Body of pancreas (tissue), 4 donors: ENCODE results near the gene DMXL1. TPM values are rescaled to one million over a fixed set of nuclear protein-coding genes. Genes with fewer than 3 reads are reported as not detected.
"Not testable (repeated sequence)": the region's sequence is repeated elsewhere in the genome, so short reads cannot be mapped to it uniquely, and the experiment has no call there.

ENCODE experiments used
- ATAC-seq: fragments of 150-250 bp; one replicate; pipeline ENCODE4 v1.9.1; 2016
- DNase-seq, 4 donors: peaks; one replicate each; pipeline ENCODE4 v3.0.0-alpha.2; 2019
- H3K27ac ChIP-seq, 4 donors: fragments of 200-600 bp; sonication (generic); 1 replicate in 3 of 4; 2 replicates in 1 of 4; pipeline versions ENCODE4 v1.5.1 to v1.6.1; 2016 to 2019; ENCODE audit warnings: mild to moderate bottlenecking in 1 of 4, mixed read lengths in 1 of 4, moderate library complexity in 1 of 4
- H3K27me3 ChIP-seq, 2 donors: fragments of 200-600 bp; sonication (generic); one replicate each; pipeline ENCODE4 v1.6.0; 2016; ENCODE audit warnings: mild to moderate bottlenecking in 1 of 2
- H3K36me3 ChIP-seq, 2 donors: fragments of 200-600 bp; sonication (generic); replicated peaks in 1 of 2; 2 replicates each; pipeline ENCODE4 v1.5.1; 2016; ENCODE audit warnings: low read depth in 2 of 2; ENCODE audit not compliant: insufficient read depth in 1 of 2
- H3K4me1 ChIP-seq: fragments of 200-600 bp; sonication (generic); one replicate; pipeline ENCODE4 v1.6.0; 2016
- H3K4me3 ChIP-seq, 2 donors: fragments of 200-600 bp; sonication (generic); 1 replicate in 1 of 2; 2 replicates in 1 of 2; pipeline ENCODE4 v1.5.1; 2016 to 2019
- H3K9me3 ChIP-seq, 3 donors: fragments of 200-600 bp; sonication (generic); 1 replicate in 2 of 3; 2 replicates in 1 of 3; pipeline ENCODE4 v1.5.1; 2016
- CTCF ChIP-seq, 7 experiments: fragments of 450-650 bp in 4 of 7; fragments of 200-600 bp in 3 of 7; sonication (generic) in 3 of 7; IDR thresholded peaks; one replicate each; pipeline ENCODE4 v1.5.1; 2016 to 2019; ENCODE audit warnings: antibody characterized with exemption in 7 of 7
- POLR2A ChIP-seq, 3 donors: fragments of 450-650 bp; IDR thresholded peaks; one replicate each; pipeline ENCODE4 v1.6.1; 2016; ENCODE audit warnings: antibody characterized with exemption in 3 of 3, mild to moderate bottlenecking in 2 of 3
- WGBS, 2 donors: methylation state at CpG; one replicate each; pipeline ENCODE4 v1.1.5; 2017; 5-methylcytosine and 5-hydroxymethylcytosine counted together
- intact Hi-C: fragments of 100-400 bp; cut with DNase I; formaldehyde crosslinking; loops from one replicate; pipeline ENCODE4 v1.15.1; 2023
- total RNA-seq, 2 donors: library from RNA; depleted of rRNA; stranded (reverse); fragments of >200 nt; gene quantifications; one replicate each; pipeline ENCODE4 v1.1.0, GENCODE V29; 2016

DMXL1 gene
- total RNA-seq, 2 donors from 2014 or later, result 40.0 to 64.9 TPM

- TF ChIP-seq CTCF (IDR thresholded peaks at IDR 0.05) (no peak), POLR2A (IDR thresholded peaks at IDR 0.05) (no peak)
- 22% methylated on average over 5 of the region's 5 CpGs for WGBS, 2 donors
- Histone ChIP-seq H3K4me3 (no peak overlapping the region), H3K27me3 (no peaks in the 10 kb centered on the region), H3K36me3 (no peaks in the 10 kb centered on the region), H3K4me1 (peaks cover 7% of the 10 kb centered on the region), H3K9me3 (no peaks in the 10 kb centered on the region), H3K27ac (peak overlapping the region in 1 of 4 donors; percentile 3)
- ATAC-seq (peak; percentile 71), DNase-seq (peak in 1 of 4 donors; percentile 6)
- intact Hi-C loops, result loop anchor here (10.0 kb wide), 1 partner anchor 59 kb away; no protein-coding TSS in a partner anchor
Observed at GRCh38 chr5:119063579-119064379, 7.1 kb upstream of the DMXL1 start.

GRCh38 chr5:119067450-119067849, 3.4 kb upstream of the DMXL1 start:
- H3K27me3 ChIP-seq, result no peaks in the 10 kb centered on the region
- intact Hi-C loops, result loop anchor here (10.0 kb wide), 1 partner anchor 63 kb away; no protein-coding TSS in a partner anchor
- ATAC-seq (no peak), DNase-seq (no peak)
- H3K9me3 ChIP-seq, result no peaks in the 10 kb centered on the region
- no peaks in the 10 kb centered on the region for H3K36me3 ChIP-seq
- WGBS, 2 donors, result 90 to 93% methylated on average over 4 of the region's 4 CpGs
- H3K4me3 ChIP-seq, result no peak overlapping the region
- peaks cover 13% of the 10 kb centered on the region for H3K4me1 ChIP-seq
- no peak overlapping the region for H3K27ac ChIP-seq
- no peak for TF ChIP-seq CTCF (IDR thresholded peaks at IDR 0.05)
- TF ChIP-seq POLR2A (IDR thresholded peaks at IDR 0.05), result no peak

- TF ChIP-seq POLR2A (IDR thresholded peaks at IDR 0.05), result no peak
- TF ChIP-seq CTCF (IDR thresholded peaks at IDR 0.05), result no peak
- peak in 3 of 4 donors; percentile 88 to 93 (median 93) for DNase-seq
- peak overlapping the region; percentile 94 to 99 (median 96) for H3K27ac ChIP-seq
- H3K27me3 ChIP-seq, result no peaks in the 10 kb centered on the region
- no peaks in the 10 kb centered on the region for H3K9me3 ChIP-seq
- H3K4me1 ChIP-seq, result peaks cover 31% of the 10 kb centered on the region
- 1% methylated on average over 9 of the region's 9 CpGs for WGBS, 2 donors
- no peaks in the 10 kb centered on the region for H3K36me3 ChIP-seq
- intact Hi-C loops, result no loop called here
- peak overlapping the region; percentile 5 to 57 for H3K4me3 ChIP-seq
- peak; percentile 71 for ATAC-seq
Observed at GRCh38 chr5:119070578-119070827, 384 bp upstream of the DMXL1 start.

- Histone ChIP-seq H3K4me3 (peak overlapping the region; percentile 57 to 76), H3K27ac (peak overlapping the region; percentile 94 to 99 (median 96)), H3K4me1 (peaks cover 36% of the 10 kb centered on the region), H3K9me3 (no peaks in the 10 kb centered on the region), H3K27me3 (no peaks in the 10 kb centered on the region), H3K36me3 (no peaks in the 10 kb centered on the region)
- WGBS, 2 donors, result 0 to 1% methylated on average over 6 to 22 of the region's 22 CpGs
- DNase-seq (no peak), ATAC-seq (peak; percentile 8)
- TF ChIP-seq CTCF (IDR thresholded peaks at IDR 0.05) (no peak), POLR2A (IDR thresholded peaks at IDR 0.05) (peak in 1 of 3 donors; percentile 35)
- intact Hi-C loops, result no loop called here
Observed at GRCh38 chr5:119071561-119071995, 691 bp downstream of the DMXL1 start.

GRCh38 chr5:119072496-119072895, 1.6 kb downstream of the DMXL1 start:
- TF ChIP-seq CTCF (IDR thresholded peaks at IDR 0.05) (no peak), POLR2A (IDR thresholded peaks at IDR 0.05) (no peak)
- no peaks in the 10 kb centered on the region for H3K36me3 ChIP-seq
- H3K4me1 ChIP-seq, result peaks cover 41% of the 10 kb centered on the region
- H3K27me3 ChIP-seq, result no peaks in the 10 kb centered on the region
- DNase-seq (no peak), ATAC-seq (no peak)
- 28 to 35% methylated on average over 2 of the region's 2 CpGs for WGBS, 2 donors
- no peaks in the 10 kb centered on the region for H3K9me3 ChIP-seq
- no peak overlapping the region for H3K4me3 ChIP-seq
- intact Hi-C loops, result no loop called here
- peak overlapping the region in 1 of 4 donors; percentile 94 for H3K27ac ChIP-seq

GRCh38 chr5:119073746-119074337, 3.0 kb downstream of the DMXL1 start:
- intact Hi-C loops, DNase-seq, H3K27ac ChIP-seq, H3K9me3 ChIP-seq, H3K4me3 ChIP-seq, H3K36me3 ChIP-seq, ATAC-seq, H3K27me3 ChIP-seq: not testable (repeated sequence)
- peaks cover 50% of the 10 kb centered on the region for H3K4me1 ChIP-seq
- 84 to 89% methylated on average over 9 of the region's 9 CpGs for WGBS, 2 donors
